ENCODE results near the gene BICRAL.

Gene BICRAL

DNA sequence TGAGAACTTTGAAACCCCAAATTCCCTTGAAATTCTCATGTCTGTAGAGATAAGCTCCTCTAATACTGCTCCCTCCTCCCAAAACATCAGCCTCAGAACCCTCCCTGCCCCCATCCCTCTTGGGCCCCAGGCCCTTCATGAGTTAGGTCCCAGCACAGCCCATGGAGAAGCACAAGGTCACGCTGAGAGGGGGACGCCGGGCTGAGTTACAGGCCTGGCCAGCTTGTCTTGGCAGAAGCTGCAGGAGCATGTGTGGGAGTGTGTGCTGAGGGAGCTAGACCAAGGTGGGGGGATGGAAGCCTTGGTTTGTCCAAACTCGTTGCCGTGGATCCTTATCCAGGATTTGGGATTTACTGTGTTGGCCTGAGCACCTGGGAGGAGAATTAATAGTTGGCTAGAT is 125.5 kb downstream of the BICRAL start:
- in situ Hi-C loops (cut with HindIII; ENCODE audit: low pct_unique_long_range_greater_than_20kb, low sequenced_read_pairs): no loop called here
- no peak for TF ChIP-seq JUND (IDR thresholded peaks at IDR 0.05; ENCODE audit: low read depth)
- no peak for DNase-seq (ENCODE audit: low read depth in 1 of 2, low spot score in 1 of 2)

DNA sequence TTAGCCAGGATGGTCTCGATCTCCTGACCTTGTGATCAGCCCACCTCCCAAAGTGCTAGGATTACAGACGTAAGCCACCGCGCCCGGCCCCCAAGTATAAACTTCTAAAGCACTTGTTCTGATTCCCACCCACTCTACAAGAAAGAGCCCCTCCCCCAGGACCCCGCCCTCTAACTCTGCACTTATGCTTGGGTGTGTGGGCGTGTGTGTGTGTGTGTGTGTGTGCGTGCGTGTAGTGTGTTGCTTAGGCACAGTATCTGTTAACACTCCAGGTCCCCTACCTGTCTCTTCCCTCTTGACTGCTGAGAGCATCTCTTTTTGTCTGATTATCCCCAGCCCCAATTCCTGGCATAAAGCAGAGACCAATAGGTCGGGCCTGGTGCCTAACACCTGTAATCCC is 128.0 kb downstream of the BICRAL start:
- no peak for TF ChIP-seq JUND (IDR thresholded peaks at IDR 0.05; ENCODE audit: low read depth)
- in situ Hi-C loops (cut with HindIII; ENCODE audit: low pct_unique_long_range_greater_than_20kb, low sequenced_read_pairs): no loop called here
- no peak for DNase-seq (ENCODE audit: low read depth in 1 of 2, low spot score in 1 of 2)

DNA sequence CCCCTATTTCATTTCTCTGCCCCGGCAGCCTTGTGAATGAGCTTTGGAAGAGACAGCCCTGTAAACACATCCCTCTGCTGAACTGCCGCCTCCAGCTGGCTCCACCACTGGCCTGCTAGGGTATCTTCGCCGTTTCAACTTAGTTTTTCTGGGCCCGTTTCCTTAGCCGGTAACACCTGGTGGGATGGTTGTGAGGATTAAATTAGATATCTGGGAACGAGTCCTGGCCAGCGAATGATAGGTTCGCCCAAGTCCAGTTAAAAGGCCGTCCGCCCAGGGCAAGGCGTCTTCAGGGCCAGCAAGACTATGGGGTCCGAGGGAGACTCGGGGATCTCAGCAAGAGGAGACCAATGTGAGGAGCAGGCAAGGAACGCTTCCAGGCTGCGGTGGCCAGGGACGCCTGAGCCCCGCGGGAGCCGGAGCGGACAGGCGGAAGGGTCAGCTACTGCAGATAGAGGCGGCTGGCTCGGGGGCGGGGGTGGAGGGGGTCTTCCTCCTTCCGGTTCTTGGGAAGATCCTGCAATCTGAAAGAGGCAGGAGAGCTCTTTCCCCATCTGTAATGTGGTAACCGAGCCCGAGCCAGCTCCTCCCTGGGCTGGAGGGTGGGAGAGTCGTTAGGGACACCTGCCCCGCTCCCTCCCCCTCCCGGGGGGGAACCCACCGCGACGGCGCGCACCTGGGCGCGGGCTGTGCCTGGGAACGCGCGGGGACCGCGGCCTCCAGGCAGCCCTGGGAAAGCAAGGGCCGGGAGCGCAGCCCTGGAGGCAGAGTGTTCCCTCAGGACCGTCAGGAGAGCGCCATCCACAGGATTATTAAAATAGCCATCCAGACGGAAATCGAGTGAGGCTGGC is 129.5 kb downstream of the BICRAL start:
- no peak for TF ChIP-seq JUND (IDR thresholded peaks at IDR 0.05; ENCODE audit: low read depth)
- no peak for DNase-seq (ENCODE audit: low read depth in 1 of 2, low spot score in 1 of 2)
- in situ Hi-C loops (cut with HindIII; ENCODE audit: low pct_unique_long_range_greater_than_20kb, low sequenced_read_pairs): no loop called here

DNA sequence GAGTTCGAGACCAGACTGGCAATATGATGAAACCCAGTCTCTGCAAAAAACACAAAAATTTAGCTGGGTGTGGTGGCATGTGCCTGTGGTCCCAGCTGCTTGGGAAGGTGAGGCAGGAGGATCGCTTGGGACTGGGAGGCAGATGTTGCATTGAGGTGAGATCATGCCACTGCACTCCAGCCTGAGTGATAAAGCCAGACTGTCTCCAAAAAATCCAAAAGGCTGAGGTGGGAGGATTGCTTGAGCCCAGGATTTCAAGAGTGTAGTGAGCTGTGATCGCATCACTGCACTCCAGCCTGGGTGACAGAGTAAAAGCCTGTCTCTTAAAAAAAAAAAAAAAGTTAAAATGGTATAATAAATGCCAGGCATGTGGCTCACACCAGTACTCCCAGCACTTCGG is 132.7 kb downstream of the BICRAL start:
- TF ChIP-seq JUND (IDR thresholded peaks at IDR 0.05; ENCODE audit: low read depth): no peak
- DNase-seq (ENCODE audit: low read depth in 1 of 2, low spot score in 1 of 2): no peak
- in situ Hi-C loops (cut with HindIII; ENCODE audit: low pct_unique_long_range_greater_than_20kb, low sequenced_read_pairs): no loop called here

DNA sequence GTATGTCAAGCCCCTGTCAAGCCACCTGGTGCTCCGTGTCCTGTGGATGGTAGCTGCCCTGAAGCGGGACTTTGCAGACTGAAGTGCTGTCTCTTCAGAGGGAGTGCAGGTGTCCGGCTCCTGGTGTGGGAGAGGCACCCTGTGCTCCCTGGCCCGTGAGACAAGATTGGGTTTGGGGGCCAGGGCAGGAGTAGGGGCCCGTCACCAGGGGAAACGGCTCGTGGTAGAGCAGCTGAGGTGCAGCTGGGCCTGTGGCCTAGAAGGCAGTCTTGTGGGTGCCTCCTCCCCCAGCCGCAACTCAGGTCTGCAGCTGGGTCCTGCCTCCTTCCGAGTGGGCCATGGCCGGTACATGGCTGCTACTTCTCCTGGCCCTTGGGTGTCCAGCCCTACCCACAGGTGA is 133.9 kb downstream of the BICRAL start, which contains the start of gene PTCRA:
Gene PTCRA (plus strand): TSS at position 322 of the 400 bp plus-strand sequence. CDS start 17 bp downstream, at position 339.
- no peak for TF ChIP-seq JUND (IDR thresholded peaks at IDR 0.05; ENCODE audit: low read depth)
- no peak for DNase-seq (ENCODE audit: low read depth in 1 of 2, low spot score in 1 of 2)
- in situ Hi-C loops (cut with HindIII; ENCODE audit: low pct_unique_long_range_greater_than_20kb, low sequenced_read_pairs): no loop called here

DNA sequence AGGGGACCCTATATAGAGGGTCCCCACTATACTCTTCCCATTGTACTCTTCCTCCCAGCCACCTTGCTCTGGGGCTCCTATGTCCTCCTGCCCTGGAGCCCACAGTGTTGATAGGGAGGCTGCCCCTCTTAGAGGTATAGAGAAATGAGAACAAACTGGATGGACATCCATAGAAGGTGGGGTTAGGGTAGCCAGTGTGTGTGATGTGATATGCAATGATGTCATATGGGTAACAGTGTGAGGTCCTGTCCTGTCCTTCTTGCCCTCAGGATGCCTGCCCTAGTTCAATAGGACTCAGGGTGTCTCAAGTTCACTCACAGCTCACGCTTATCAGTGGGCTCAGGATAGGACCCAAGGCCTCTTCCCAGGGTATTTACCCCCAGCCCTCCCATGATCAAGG is 134.4 kb downstream of the BICRAL start:
- no peak for DNase-seq (ENCODE audit: low read depth in 1 of 2, low spot score in 1 of 2)
- in situ Hi-C loops (cut with HindIII; ENCODE audit: low pct_unique_long_range_greater_than_20kb, low sequenced_read_pairs): no loop called here
- TF ChIP-seq JUND (IDR thresholded peaks at IDR 0.05; ENCODE audit: low read depth): no peak

All from T47D (cell line).